PFSK-1 (cell line): ENCODE data around the gene CSPG4.

Source experiments
- FOXP2 ChIP-seq: optimal IDR thresholded peaks from 2 replicates; pipeline ENCODE3; 2011; ENCODE audit warnings: borderline replicate concordance, control low read depth, inconsistent platforms; ENCODE audit not compliant: insufficient read depth; ENCODE audit errors: extremely low read length, extremely low read depth
- POLR2AphosphoS5 ChIP-seq: IDR thresholded peaks from 2 replicates; pipeline ENCODE4 v1.6.1; 2012; ENCODE audit warnings: low read depth, mild to moderate bottlenecking, control low read depth, low read length, moderate library complexity
- REST ChIP-seq, 2 experiments: IDR thresholded peaks; 2 replicates each; pipeline versions ENCODE4 v1.6.1 to v1.8.0; 2011 to 2012; ENCODE audit warnings: low read depth in 2 of 2, low read length in 2 of 2, control low read depth in 1 of 2, inconsistent platforms in 1 of 2, mild to moderate bottlenecking in 1 of 2, moderate library complexity in 1 of 2; ENCODE audit not compliant: insufficient read depth in 1 of 2
- SIN3A ChIP-seq: IDR thresholded peaks from 2 replicates; pipeline ENCODE4 v1.6.1; 2012; ENCODE audit warnings: mild to moderate bottlenecking, low read length, moderate library complexity, borderline replicate concordance; ENCODE audit not compliant: insufficient read depth
- TAF1 ChIP-seq: IDR thresholded peaks from 2 replicates; pipeline ENCODE4 v1.6.1; 2012; ENCODE audit warnings: low read length, control low read depth, borderline replicate concordance; ENCODE audit not compliant: insufficient read depth

CSPG4 gene

DNA sequence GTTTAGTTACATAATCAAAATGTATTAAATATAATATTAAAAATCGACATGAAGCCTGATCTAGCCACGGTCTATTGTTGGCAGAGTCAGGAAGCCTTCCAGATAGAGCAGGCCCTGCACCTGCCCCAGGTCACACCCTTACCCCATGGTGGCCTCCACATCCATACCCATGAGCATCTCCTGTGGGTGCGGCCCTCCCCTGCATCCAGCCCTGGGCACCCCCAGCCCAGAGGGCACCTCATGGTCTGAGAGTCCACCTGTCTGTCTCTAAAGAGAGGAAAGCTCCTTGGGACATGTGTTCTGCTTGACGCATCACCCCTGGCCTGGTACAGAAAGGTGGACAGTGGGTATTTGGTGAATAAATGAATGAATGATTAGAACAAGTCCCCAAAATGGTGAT lies 37.2 kb upstream of the CSPG4 start:
- TF ChIP-seq SIN3A: no peak
- no peak for TF ChIP-seq REST (IDR thresholded peaks at IDR 0.05; ENCODE audit: insufficient read depth in 1 of 2, low read depth in 2 of 2, low read length in 2 of 2)
- TF ChIP-seq FOXP2: no peak
- TF ChIP-seq TAF1: no peak
- no peak for TF ChIP-seq POLR2AphosphoS5

DNA sequence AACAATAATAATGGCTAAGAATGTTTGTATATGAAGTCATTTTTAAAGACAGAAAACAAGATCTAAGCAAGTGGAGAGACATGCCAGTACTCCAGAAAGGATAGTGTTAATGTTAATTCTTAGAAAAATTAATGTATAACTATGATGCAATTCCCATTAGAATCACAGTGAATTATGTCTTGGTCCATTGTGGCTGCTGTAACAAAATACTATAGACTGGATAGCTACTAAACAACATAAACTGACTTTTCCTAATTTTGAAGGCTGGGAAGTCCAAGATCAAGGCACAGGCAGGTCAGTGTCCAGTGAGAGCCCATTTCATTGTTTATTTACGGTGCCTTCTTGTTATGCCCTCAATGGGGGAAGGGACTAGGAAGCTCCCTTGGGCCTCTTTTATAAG lies 32.7 kb upstream of the CSPG4 start:
- TF ChIP-seq POLR2AphosphoS5: no peak
- no peak for TF ChIP-seq SIN3A
- no peak for TF ChIP-seq FOXP2
- no peak for TF ChIP-seq REST (IDR thresholded peaks at IDR 0.05; ENCODE audit: insufficient read depth in 1 of 2, low read depth in 2 of 2, low read length in 2 of 2)

DNA sequence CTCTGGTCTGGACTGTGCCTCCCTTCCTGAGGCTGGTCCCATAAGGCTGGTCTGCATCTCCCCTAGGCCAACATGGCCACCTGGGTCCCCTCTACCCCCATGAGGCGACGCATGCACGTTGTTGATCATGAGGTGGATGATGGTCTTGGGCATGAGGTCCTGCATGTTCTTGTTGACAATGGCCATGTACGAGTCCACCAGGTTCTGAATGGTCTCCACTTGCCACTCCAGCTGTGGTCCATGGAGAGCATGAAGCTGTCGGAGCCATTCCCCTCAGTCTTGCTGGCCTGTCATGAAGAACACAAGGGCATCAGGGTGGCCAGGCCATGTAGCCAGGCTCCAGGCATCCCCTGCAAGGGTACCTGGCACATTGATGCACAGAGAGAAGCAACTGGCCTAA lies 27.1 kb upstream of the CSPG4 start:
- TF ChIP-seq REST (IDR thresholded peaks at IDR 0.05; ENCODE audit: insufficient read depth in 1 of 2, low read depth in 2 of 2, low read length in 2 of 2) (no peak), SIN3A (no peak), FOXP2 (no peak), POLR2AphosphoS5 (no peak), TAF1 (no peak)

- no peak for TF ChIP-seq FOXP2
- no peak for TF ChIP-seq TAF1
- no peak for TF ChIP-seq REST (IDR thresholded peaks at IDR 0.05; ENCODE audit: insufficient read depth in 1 of 2, low read depth in 2 of 2, low read length in 2 of 2)
- TF ChIP-seq SIN3A: no peak
- no peak for TF ChIP-seq POLR2AphosphoS5
Measured at GRCh38 chr15:75738647-75739325, 26.1 kb upstream of the CSPG4 start.
